GM12878 (cell line): ENCODE data around the gene DLEC1. TPM values are rescaled to one million over a fixed set of nuclear protein-coding genes. Genes with fewer than 3 reads are reported as not detected.

Source experiments
- ATAC-seq: fragments of 200-7000 bp; cut with Tn5 transposase; 3 replicates; pipeline ENCODE4 v1.9.1; 2020; ENCODE audit warnings: mild to moderate bottlenecking, moderate library complexity
- BruUV-seq: library from RNA; stranded (reverse); fragments of 400-500 nt; replicated peaks from 2 replicates; lab custom pipeline; 2021; lab: Mats Ljungman, UMichigan
- CTCF ChIA-PET: fragments of 300-600 bp; sonication (Branson Sonifier 250); formaldehyde crosslinking; extraction: SDS; loops from one replicate; lab custom pipeline; 2021; ENCODE audit warnings: inconsistent platforms; lab: Yijun Ruan, JAX
- POLR2A ChIA-PET: fragments of 350-600 bp; formaldehyde crosslinking; extraction: SDS; loops from one replicate; lab custom pipeline; 2021; ENCODE audit warnings: inconsistent platforms; lab: Charles Lee
- RAD21 ChIA-PET: fragments of 300-600 bp; sonication (Branson Sonifier 250); formaldehyde crosslinking; loops from one replicate; lab custom pipeline; 2023; ENCODE audit warnings: antibody characterized with exemption; ENCODE audit not compliant: unreplicated experiment; lab: Charles Lee
- SMC1A ChIA-PET: fragments of 300-600 bp; sonication (Branson Sonifier 250); formaldehyde crosslinking; loops from one replicate; lab custom pipeline; 2023; ENCODE audit not compliant: unreplicated experiment, uncharacterized antibody; lab: Charles Lee
- DNase-seq: peaks from one replicate; pipeline ENCODE4 v3.0.0-alpha.2; 2011; ENCODE audit warnings: low read depth, low spot score
- FAIRE-seq: peaks from 3 replicates; lab custom pipeline; 2011; peaks lifted over from hg19 to GRCh38; lab: Jason Lieb, UNC
- H2AFZ ChIP-seq: 2 replicates; pipeline ENCODE4 v1.6.0; 2011; ENCODE audit warnings: low read depth, low read length, control low read depth; ENCODE audit not compliant: control insufficient read depth
- H3K27ac ChIP-seq: 2 replicates; pipeline ENCODE4 v1.5.1; 2011; ENCODE audit warnings: control low read depth; ENCODE audit not compliant: control insufficient read depth, insufficient read depth
- H3K27me3 ChIP-seq, 2 experiments: replicated peaks in 1 of 2; 2 replicates each; pipeline versions ENCODE4 v1.6.0 to v1.6.1; 2011; ENCODE audit warnings: low read length in 1 of 2; ENCODE audit not compliant: control insufficient read depth in 2 of 2, insufficient read depth in 2 of 2
- H3K36me3 ChIP-seq, 2 experiments: 2 replicates each; pipeline ENCODE4 v1.5.1; 2011; ENCODE audit warnings: low read length in 1 of 2; ENCODE audit not compliant: control insufficient read depth in 2 of 2, insufficient read depth in 2 of 2
- H3K4me1 ChIP-seq: 2 replicates; pipeline ENCODE4 v1.6.1; 2011; ENCODE audit warnings: mild to moderate bottlenecking, low read length, moderate library complexity, mixed read lengths; ENCODE audit not compliant: control insufficient read depth, insufficient read depth
- H3K4me2 ChIP-seq: 2 replicates; pipeline ENCODE4 v1.6.0; 2011; ENCODE audit warnings: control low read depth; ENCODE audit not compliant: control insufficient read depth, insufficient read depth
- H3K4me3 ChIP-seq: fragments of 200-600 bp; sonication (generic); 2 replicates; pipeline ENCODE4 v1.5.1; 2016
- H3K79me2 ChIP-seq: 2 replicates; pipeline ENCODE4 v1.6.0; 2011; ENCODE audit warnings: low read length; ENCODE audit not compliant: control insufficient read depth, insufficient read depth
- H3K9ac ChIP-seq: 2 replicates; pipeline ENCODE4 v1.8.0; 2011; ENCODE audit warnings: low read length, control low read depth, mixed read lengths; ENCODE audit not compliant: control insufficient read depth, insufficient read depth
- H3K9me3 ChIP-seq: replicated peaks from 3 replicates; pipeline ENCODE4 v1.5.1; 2011; ENCODE audit warnings: mild to moderate bottlenecking, low read length; ENCODE audit not compliant: control insufficient read depth, insufficient read depth
- H4K20me1 ChIP-seq: 2 replicates; pipeline ENCODE4 v1.6.0; 2011; ENCODE audit not compliant: control insufficient read depth, insufficient read depth
- BCL3 ChIP-seq: IDR thresholded peaks from 2 replicates; pipeline ENCODE4 v1.6.1; 2011; ENCODE audit warnings: borderline replicate concordance, low read depth, mild to moderate bottlenecking, moderate library complexity, low read length; ENCODE audit not compliant: insufficient read depth, poor library complexity, severe bottlenecking
- CBX3 ChIP-seq: fragments of 200-600 bp; sonication (generic); IDR thresholded peaks from 2 replicates; pipeline ENCODE4 v1.6.1; 2016; ENCODE audit warnings: low read depth, borderline replicate concordance
- NFIC ChIP-seq: IDR thresholded peaks from 2 replicates; pipeline ENCODE4 v1.6.1; 2012; ENCODE audit warnings: low read depth, mild to moderate bottlenecking, inconsistent platforms, low read length, moderate library complexity
- RUNX3 ChIP-seq: IDR thresholded peaks from 2 replicates; pipeline ENCODE4 v1.6.1; 2012; ENCODE audit warnings: low read length, inconsistent platforms
- SREBF2 ChIP-seq: IDR thresholded peaks from 2 replicates; pipeline ENCODE4 v1.6.1; 2012; ENCODE audit warnings: mild to moderate bottlenecking, low read length
- STAT3 ChIP-seq: IDR thresholded peaks from 2 replicates; pipeline ENCODE4 v1.6.1; 2011; ENCODE audit warnings: low read depth, low read length, improper control_type of control experiment
- ZNF24 ChIP-seq: fragments of 450-650 bp; IDR thresholded peaks from 2 replicates; pipeline ENCODE4 v1.6.1; 2017; ENCODE audit warnings: antibody characterized with exemption, mild to moderate bottlenecking
- ZNF274 ChIP-seq: IDR thresholded peaks from one replicate; pipeline ENCODE4 v1.8.0; 2011; ENCODE audit not compliant: insufficient read length, insufficient read depth
- WGBS: methylation state at CpG from one replicate; pipeline ENCODE4 v1.1.6; 2016; ENCODE audit warnings: low lambda C conversion rate; ENCODE audit not compliant: insufficient replicate concordance, insufficient coverage; ENCODE audit errors: missing lambda C conversion rate; 5-methylcytosine and 5-hydroxymethylcytosine counted together
- in situ Hi-C: fragments of 300-500 bp; cut with MboI; formaldehyde crosslinking; loops from 9 replicates; pipeline ENCODE4 v1.14.3; 2018; ENCODE audit warnings: mixed read lengths
- intact Hi-C: fragments of 100-400 bp; cut with micrococcal nuclease; formaldehyde crosslinking; loops from one replicate; pipeline ENCODE4 v1.14.2; 2022; ENCODE audit not compliant: unreplicated experiment
- polyA plus RNA-seq, 11 experiments: library from polyadenylated mRNA; depleted of rRNA in 4 of 11; unstranded in 6 of 11; stranded (reverse) in 5 of 11; fragments of >200 nt; fragmentation: Nextera tagmentation in 4 of 11; fragmentation: Illumina TruSeq in 1 of 11; extraction: Ambion mirVana in 4 of 11; extraction: Trizol in 1 of 11; gene quantifications; 1 replicate in 1 of 11; 2 replicates in 10 of 11; pipeline versions ENCODE4 v1.2.1 to v1.2.3, GENCODE V29; 2011 to 2016; ENCODE audit warnings: inconsistent platforms in 2 of 11, missing spikeins in 2 of 11, low read depth in 1 of 11
- total RNA-seq, 4 experiments: library from RNA; depleted of rRNA in 3 of 4; stranded (reverse); fragments of >200 nt in 3 of 4; fragmentation: Illumina TruSeq in 1 of 4; extraction: Trizol in 1 of 4; gene quantifications; 2 replicates each; pipeline versions ENCODE4 v1.2.1 to v1.2.3, GENCODE V29; 2013 to 2021
- TF ChIP-seq, protein P1 (sequence below): IDR thresholded peaks from 2 replicates; pipeline ENCODE4 v1.6.1; 2011; ENCODE audit warnings: low read depth, mild to moderate bottlenecking, low read length, moderate library complexity, borderline replicate concordance; ENCODE audit errors: extremely low read depth
- TF ChIP-seq, protein P2 (sequence below): fragments of 450-650 bp; IDR thresholded peaks from 2 replicates; pipeline ENCODE4 v1.6.1; 2018; ENCODE audit warnings: borderline replicate concordance, mild to moderate bottlenecking; ENCODE audit not compliant: partially characterized antibody

The DLEC1 gene
- total and polyA plus RNA-seq, 10 of the 15 experiments (the other 5 are each of a cell fraction or from before 2014, with no cell fraction given), result 0.03 to 0.29 (median 0.07) TPM; not detected in 3

- CTCF ChIA-PET, result no interaction called here
- Histone ChIP-seq H3K79me2 (no peaks in the 10 kb centered on the region), H3K36me3 (no peaks in the 10 kb centered on the region), H4K20me1 (no peaks in the 10 kb centered on the region), H3K9ac (no peak overlapping the region), H3K27me3 (peaks cover 8 to 17% of the 10 kb centered on the region in 2 experiments), H3K27ac (no peak overlapping the region)
- POLR2A ChIA-PET, result no interaction called here
- FAIRE-seq, result no peak
- TF ChIP-seq, protein P1, sequence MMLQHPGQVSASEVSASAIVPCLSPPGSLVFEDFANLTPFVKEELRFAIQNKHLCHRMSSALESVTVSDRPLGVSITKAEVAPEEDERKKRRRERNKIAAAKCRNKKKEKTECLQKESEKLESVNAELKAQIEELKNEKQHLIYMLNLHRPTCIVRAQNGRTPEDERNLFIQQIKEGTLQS, result no peak
- TF ChIP-seq SREBF2 (no peak), STAT3 (no peak), CBX3 (no peak), RUNX3 (no peak), BCL3 (no peak), NFIC (no peak), ZNF274 (no peak), ZNF24 (no peak)
- TF ChIP-seq, protein P2, sequence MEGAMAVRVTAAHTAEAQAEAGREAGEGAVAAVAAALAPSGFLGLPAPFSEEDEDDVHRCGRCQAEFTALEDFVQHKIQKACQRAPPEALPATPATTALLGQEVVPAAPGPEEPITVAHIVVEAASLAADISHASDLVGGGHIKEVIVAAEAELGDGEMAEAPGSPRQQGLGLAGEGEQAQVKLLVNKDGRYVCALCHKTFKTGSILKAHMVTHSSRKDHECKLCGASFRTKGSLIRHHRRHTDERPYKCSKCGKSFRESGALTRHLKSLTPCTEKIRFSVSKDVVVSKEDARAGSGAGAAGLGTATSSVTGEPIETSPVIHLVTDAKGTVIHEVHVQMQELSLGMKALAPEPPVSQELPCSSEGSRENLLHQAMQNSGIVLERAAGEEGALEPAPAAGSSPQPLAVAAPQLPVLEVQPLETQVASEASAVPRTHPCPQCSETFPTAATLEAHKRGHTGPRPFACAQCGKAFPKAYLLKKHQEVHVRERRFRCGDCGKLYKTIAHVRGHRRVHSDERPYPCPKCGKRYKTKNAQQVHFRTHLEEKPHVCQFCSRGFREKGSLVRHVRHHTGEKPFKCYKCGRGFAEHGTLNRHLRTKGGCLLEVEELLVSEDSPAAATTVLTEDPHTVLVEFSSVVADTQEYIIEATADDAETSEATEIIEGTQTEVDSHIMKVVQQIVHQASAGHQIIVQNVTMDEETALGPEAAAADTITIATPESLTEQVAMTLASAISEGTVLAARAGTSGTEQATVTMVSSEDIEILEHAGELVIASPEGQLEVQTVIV, result no peak
- TF ChIP-seq, all 136 proteins: peak for 0
- no TSS peak for BruUV-seq
- no peaks in the 10 kb centered on the region for H3K4me1 ChIP-seq
- H3K9me3 ChIP-seq, result no peaks in the 10 kb centered on the region
- H3K4me3 ChIP-seq, result no peak overlapping the region
- ChIA-PET RAD21 (no interaction called here), SMC1A (no interaction called here)
- ATAC-seq, result no peak
- no peak overlapping the region for H2AFZ ChIP-seq
- WGBS, result 36% methylated on average over 32 of the region's 45 CpGs
- DNase-seq, result no peak
- H3K4me2 ChIP-seq, result no peak overlapping the region
- in situ Hi-C loops (no loop called here), intact Hi-C loops (no loop called here)
These were observed 10.2 kb upstream of the DLEC1 start for GRCh38 chr3:38028621-38029361.
